Calu3 (cell line): ENCODE data around the gene CHMP6. TPM values are rescaled to one million over a fixed set of nuclear protein-coding genes. Genes with fewer than 3 reads are reported as not detected.

ENCODE experiments used
- BruUV-seq: library from RNA; stranded (reverse); fragments of 400-500 nt; replicated peaks from 2 replicates; lab custom pipeline; 2021; lab: Mats Ljungman, UMichigan
- CTCF ChIA-PET: fragments of 300-600 bp; sonication (Branson Sonifier 250); formaldehyde crosslinking; loops from one replicate; lab custom pipeline; 2022; ENCODE audit warnings: antibody characterized with exemption; lab: Charles Lee
- DNase-seq: peaks from one replicate; pipeline ENCODE4 v3.0.0; 2022
- H3K27ac Mint-ChIP-seq: one replicate; pipeline ENCODE4 v1.8.0; 2022; ENCODE audit warnings: mixed read lengths; ENCODE audit not compliant: unreplicated experiment
- H3K27me3 Mint-ChIP-seq: one replicate; pipeline ENCODE4 v1.8.0; 2022; ENCODE audit warnings: mixed read lengths; ENCODE audit not compliant: unreplicated experiment
- H3K36me3 Mint-ChIP-seq: one replicate; pipeline ENCODE4 v1.8.0; 2022; ENCODE audit warnings: mild to moderate bottlenecking, moderate library complexity, mixed read lengths; ENCODE audit not compliant: insufficient read depth, unreplicated experiment
- H3K4me1 Mint-ChIP-seq: one replicate; pipeline ENCODE4 v1.8.0; 2022; ENCODE audit warnings: mild to moderate bottlenecking, low read depth, mixed read lengths; ENCODE audit not compliant: unreplicated experiment
- H3K4me3 Mint-ChIP-seq: one replicate; pipeline ENCODE4 v1.8.0; 2022; ENCODE audit warnings: mild to moderate bottlenecking, low read depth, moderate library complexity, mixed read lengths; ENCODE audit not compliant: unreplicated experiment
- H3K9me3 Mint-ChIP-seq: one replicate; pipeline ENCODE4 v1.8.0; 2022; ENCODE audit warnings: low read depth, mixed read lengths; ENCODE audit not compliant: unreplicated experiment
- intact Hi-C: fragments of 100-400 bp; cut with micrococcal nuclease; formaldehyde crosslinking; loops from one replicate; pipeline ENCODE4 v1.10.0; 2022; ENCODE audit not compliant: unreplicated experiment
- total RNA-seq: library from RNA; stranded (reverse); gene quantifications from 2 replicates; pipeline ENCODE4 v1.2.3, GENCODE V29; 2022
- TF ChIP-seq, protein P1 (sequence below): fragments of 200-600 bp; IDR thresholded peaks from one replicate; pipeline ENCODE4 v1.8.0; 2022; ENCODE audit warnings: antibody characterized with exemption; ENCODE audit not compliant: unreplicated experiment

The CHMP6 gene
- total RNA-seq, 1 experiment from 2014 or later = 27.9 TPM

DNA sequence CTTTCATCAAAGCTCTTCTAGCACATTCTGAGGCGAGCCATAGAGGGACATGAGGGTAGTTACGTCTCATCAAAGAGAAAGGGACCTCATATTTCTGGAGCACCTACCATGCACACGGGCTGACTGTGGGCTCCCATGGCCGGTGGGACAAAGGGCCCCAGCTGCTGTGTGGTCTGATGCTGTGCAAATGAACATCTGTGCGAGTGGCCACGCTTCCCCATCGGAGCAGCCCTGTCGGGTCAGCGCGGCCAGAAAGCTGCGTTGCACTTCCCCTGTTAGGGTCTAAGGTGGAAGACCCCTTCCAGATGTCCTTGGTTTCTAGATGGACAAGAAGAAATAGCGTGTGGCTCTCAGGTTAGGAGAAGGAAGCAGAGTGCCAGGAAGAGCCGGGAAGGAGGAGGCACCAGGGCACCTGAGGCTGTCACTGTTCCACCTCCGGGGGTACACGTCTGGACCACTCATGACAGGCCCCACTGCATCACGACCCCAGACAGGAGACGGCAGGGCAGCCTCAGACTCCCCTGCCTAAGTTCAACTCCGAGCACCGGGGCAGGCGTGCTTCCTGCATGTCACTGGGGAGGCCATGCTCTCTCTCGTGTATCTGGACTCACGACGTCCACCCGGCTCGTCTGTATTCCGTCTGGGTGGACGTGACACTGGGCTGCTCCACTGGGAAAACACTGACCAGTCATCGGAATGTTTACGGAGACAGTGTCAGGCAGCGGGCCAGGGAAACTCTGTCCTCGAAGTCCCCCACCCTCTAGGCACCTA, 34.8 kb downstream of the CHMP6 start:
- no peak overlapping the region for H3K4me3 Mint-ChIP-seq
- BruUV-seq = no TSS peak
- TF ChIP-seq, protein P1, sequence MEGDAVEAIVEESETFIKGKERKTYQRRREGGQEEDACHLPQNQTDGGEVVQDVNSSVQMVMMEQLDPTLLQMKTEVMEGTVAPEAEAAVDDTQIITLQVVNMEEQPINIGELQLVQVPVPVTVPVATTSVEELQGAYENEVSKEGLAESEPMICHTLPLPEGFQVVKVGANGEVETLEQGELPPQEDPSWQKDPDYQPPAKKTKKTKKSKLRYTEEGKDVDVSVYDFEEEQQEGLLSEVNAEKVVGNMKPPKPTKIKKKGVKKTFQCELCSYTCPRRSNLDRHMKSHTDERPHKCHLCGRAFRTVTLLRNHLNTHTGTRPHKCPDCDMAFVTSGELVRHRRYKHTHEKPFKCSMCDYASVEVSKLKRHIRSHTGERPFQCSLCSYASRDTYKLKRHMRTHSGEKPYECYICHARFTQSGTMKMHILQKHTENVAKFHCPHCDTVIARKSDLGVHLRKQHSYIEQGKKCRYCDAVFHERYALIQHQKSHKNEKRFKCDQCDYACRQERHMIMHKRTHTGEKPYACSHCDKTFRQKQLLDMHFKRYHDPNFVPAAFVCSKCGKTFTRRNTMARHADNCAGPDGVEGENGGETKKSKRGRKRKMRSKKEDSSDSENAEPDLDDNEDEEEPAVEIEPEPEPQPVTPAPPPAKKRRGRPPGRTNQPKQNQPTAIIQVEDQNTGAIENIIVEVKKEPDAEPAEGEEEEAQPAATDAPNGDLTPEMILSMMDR = no peak
- H3K36me3 Mint-ChIP-seq = no peaks in the 10 kb centered on the region
- no peak overlapping the region for H3K27ac Mint-ChIP-seq
- peaks cover 8% of the 10 kb centered on the region for H3K4me1 Mint-ChIP-seq
- CTCF ChIA-PET = no interaction called here
- H3K9me3 Mint-ChIP-seq = peaks cover 3% of the 10 kb centered on the region
- intact Hi-C loops = no loop called here
- DNase-seq = no peak
- peaks cover 21% of the 10 kb centered on the region for H3K27me3 Mint-ChIP-seq

DNA sequence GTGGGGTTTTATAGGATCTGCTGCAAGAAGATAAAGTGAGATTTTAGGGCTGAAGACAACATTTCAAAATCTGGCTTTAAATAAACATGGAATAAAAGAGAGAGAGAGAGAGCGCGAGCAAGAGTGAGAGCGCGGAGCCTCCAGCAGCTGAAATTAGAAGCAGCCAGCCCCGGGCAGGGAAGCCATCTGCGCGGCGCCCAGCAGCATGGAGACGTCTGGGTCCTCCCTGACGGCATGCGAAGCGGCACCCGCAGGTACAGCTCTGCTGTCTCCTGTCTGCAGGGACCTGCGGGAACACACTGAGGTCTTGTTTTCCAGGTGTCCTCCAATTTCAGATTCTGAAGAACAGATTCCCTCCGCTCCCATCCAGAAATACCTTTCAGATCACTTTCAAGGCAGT, 35.4 kb downstream of the CHMP6 start:
- no peak overlapping the region for H3K27ac Mint-ChIP-seq
- peaks cover 4% of the 10 kb centered on the region for H3K36me3 Mint-ChIP-seq
- H3K4me3 Mint-ChIP-seq = no peak overlapping the region
- H3K9me3 Mint-ChIP-seq = peaks cover 3% of the 10 kb centered on the region
- DNase-seq = no peak
- BruUV-seq = no TSS peak
- CTCF ChIA-PET = no interaction called here
- TF ChIP-seq, protein P1 = no peak
- intact Hi-C loops = no loop called here
- peaks cover 8% of the 10 kb centered on the region for H3K4me1 Mint-ChIP-seq
- peaks cover 21% of the 10 kb centered on the region for H3K27me3 Mint-ChIP-seq

DNA sequence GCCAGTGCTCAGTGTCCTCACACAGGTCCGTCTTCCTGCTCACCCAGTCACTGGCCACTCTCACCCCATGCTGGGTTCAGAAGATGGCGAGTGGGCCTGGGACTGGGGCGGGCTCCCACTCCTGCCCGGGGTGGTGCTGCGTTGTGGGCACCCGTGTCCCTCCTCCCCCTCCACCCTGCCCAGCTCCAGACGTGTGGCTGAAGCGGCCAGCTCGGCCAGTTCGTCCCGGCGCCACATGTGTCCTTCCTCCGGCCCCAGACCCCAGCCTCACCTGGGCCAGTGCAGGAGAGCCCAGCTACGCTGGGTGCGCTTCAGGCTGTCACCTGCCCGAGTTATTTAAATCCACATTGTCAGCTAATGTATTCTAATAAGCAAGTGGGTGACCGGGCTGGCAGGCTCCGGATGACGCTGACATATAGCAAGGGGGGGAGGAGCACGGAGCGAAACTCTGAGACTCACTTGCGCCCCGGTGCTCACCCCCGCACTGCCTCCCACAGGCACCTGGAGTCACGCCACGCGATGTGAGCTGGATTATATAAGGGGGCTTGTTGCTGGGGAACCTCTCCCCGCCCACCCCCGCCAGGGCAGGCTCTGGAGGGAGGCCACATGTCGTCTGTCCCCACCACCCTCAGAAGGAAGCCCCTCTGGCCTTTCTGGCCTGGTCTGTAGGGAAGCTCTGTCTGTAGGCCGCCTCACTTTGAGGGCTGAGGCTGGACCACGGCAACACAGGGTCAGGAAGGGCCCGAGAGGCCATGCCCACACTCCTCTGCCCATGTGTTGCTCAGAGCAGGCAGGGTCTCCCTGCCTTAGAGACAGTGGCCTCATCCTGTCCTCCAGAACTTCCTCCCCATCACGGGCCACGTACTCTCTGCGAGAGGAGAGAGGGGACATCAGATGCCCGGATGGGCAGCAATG, 36.2 kb downstream of the CHMP6 start:
- intact Hi-C loops = no loop called here
- CTCF ChIA-PET = interaction anchor here (0.6 kb wide), 2 partner anchors 65 to 69 kb away, joined by 5 to 16 read pairs; no protein-coding TSS in a partner anchor
- BruUV-seq = no TSS peak
- peaks cover 4% of the 10 kb centered on the region for H3K36me3 Mint-ChIP-seq
- H3K4me1 Mint-ChIP-seq = peaks cover 8% of the 10 kb centered on the region
- peaks cover 3% of the 10 kb centered on the region for H3K9me3 Mint-ChIP-seq
- H3K4me3 Mint-ChIP-seq = no peak overlapping the region
- peaks cover 21% of the 10 kb centered on the region for H3K27me3 Mint-ChIP-seq
- TF ChIP-seq, protein P1 = no peak
- H3K27ac Mint-ChIP-seq = no peak overlapping the region
- DNase-seq = no peak

DNA sequence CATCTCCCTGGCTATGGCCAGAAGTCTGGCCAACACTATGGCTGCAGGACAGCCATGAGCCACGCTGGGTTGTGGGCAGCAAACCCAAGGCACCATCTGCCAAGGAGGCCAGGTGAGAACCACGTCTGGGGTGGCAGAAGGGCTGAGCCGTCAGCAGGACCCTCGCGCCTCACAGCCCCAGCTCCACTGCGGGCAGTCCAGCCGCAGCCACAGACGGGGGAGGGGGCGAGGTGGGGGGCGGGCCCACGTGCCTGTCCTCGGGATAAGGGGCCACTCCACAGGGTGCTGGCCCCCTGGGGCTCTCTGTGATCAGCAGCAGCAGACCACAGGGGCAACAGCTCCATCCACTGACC, 36.8 kb downstream of the CHMP6 start:
- peaks cover 12% of the 10 kb centered on the region for H3K4me1 Mint-ChIP-seq
- H3K4me3 Mint-ChIP-seq = no peak overlapping the region
- no peak overlapping the region for H3K27ac Mint-ChIP-seq
- BruUV-seq = no TSS peak
- H3K27me3 Mint-ChIP-seq = peaks cover 21% of the 10 kb centered on the region
- CTCF ChIA-PET = interaction anchor here (0.6 kb wide), 1 partner anchor 69 kb away, joined by 5 read pairs; no protein-coding TSS in a partner anchor
- H3K36me3 Mint-ChIP-seq = peaks cover 8% of the 10 kb centered on the region
- TF ChIP-seq, protein P1 = no peak
- peaks cover 3% of the 10 kb centered on the region for H3K9me3 Mint-ChIP-seq
- intact Hi-C loops = no loop called here
- no peak for DNase-seq
